GM18507 (cell line): ENCODE data around the gene LCMT2.
A peak's percentile ranks its signal among the peaks of the same experiment; 100 is the strongest.

Experiments
- DNase-seq: peaks from one replicate; pipeline ENCODE4 v3.0.0; 2011; ENCODE audit warnings: low read depth; ENCODE audit not compliant: insufficient read length; ENCODE audit errors: extremely low spot score
- FAIRE-seq: peaks from 2 replicates; lab custom pipeline; 2011; peaks lifted over from hg19 to GRCh38; lab: Jason Lieb, UNC

Gene LCMT2

GRCh38 chr15:43329960-43330779, at the start of gene LCMT2:
TSS of gene LCMT2 (minus strand) at chr15:43330573. CDS start at chr15:43330489, 84 bp downstream.
- peak; percentile 96 for FAIRE-seq

GRCh38 chr15:43378601-43379000, 48.2 kb upstream of the LCMT2 start:
- no peak for DNase-seq
- FAIRE-seq = no peak

More at GRCh38 chr15:43329960-43330779, at the start of gene LCMT2:
- DNase-seq = peak; percentile 84

GRCh38 chr15:43376017-43376705, 45.8 kb upstream of the LCMT2 start:
- DNase-seq (no peak), FAIRE-seq (peak; percentile 80)

- FAIRE-seq (peak; percentile 76), DNase-seq (peak; percentile 95)
Observed at GRCh38 chr15:43370975-43371974, 40.9 kb upstream of the LCMT2 start, which contains the start of the genes TUBGCP4 and ZSCAN29. TSS of gene TUBGCP4 (plus strand) at chr15:43371101. CDS start at chr15:43371355, 254 bp downstream. TSS of gene ZSCAN29 (minus strand) at chr15:43371043. CDS start at chr15:43369913, 1,130 bp downstream.

GRCh38 chr15:43370310-43370974, 40.1 kb upstream of the LCMT2 start:
- DNase-seq = no peak
- no peak for FAIRE-seq

GRCh38 chr15:43361313-43361903, 31.0 kb upstream of the LCMT2 start:
- no peak for DNase-seq

GRCh38 chr15:43360821-43361220, 30.4 kb upstream of the LCMT2 start:
- no peak for FAIRE-seq
- no peak for DNase-seq

More at GRCh38 chr15:43361313-43361903, 31.0 kb upstream of the LCMT2 start:
- FAIRE-seq = no peak

- FAIRE-seq (no peak), DNase-seq (no peak)
Observed at GRCh38 chr15:43352693-43353382, 22.5 kb upstream of the LCMT2 start.

- no peak for FAIRE-seq
- no peak for DNase-seq
Observed at GRCh38 chr15:43347114-43347513, 16.7 kb upstream of the LCMT2 start.

- DNase-seq (no peak), FAIRE-seq (no peak)
Observed at GRCh38 chr15:43346305-43346704, 15.9 kb upstream of the LCMT2 start.

- FAIRE-seq = no peak
- no peak for DNase-seq
Observed at GRCh38 chr15:43330780-43331087, 361 bp upstream of the LCMT2 start.

- FAIRE-seq (no peak), DNase-seq (no peak)
Observed at GRCh38 chr15:43329217-43329959, 985 bp downstream of the LCMT2 start.

- DNase-seq = no peak
- FAIRE-seq = no peak
Observed at GRCh38 chr15:43325039-43325684, 5.2 kb downstream of the LCMT2 start.

- DNase-seq (no peak), FAIRE-seq (no peak)
Observed at GRCh38 chr15:43318990-43319771, 11.2 kb downstream of the LCMT2 start.

GRCh38 chr15:43317566-43318184, 12.7 kb downstream of the LCMT2 start:
- no peak for FAIRE-seq
- DNase-seq = no peak

- DNase-seq (no peak), FAIRE-seq (no peak)
Observed at GRCh38 chr15:43316971-43317346, 13.4 kb downstream of the LCMT2 start.
